K562 (cell line): ENCODE measurements around the gene PAQR4. TPM values are rescaled to one million over a fixed set of nuclear protein-coding genes. Genes with fewer than 3 reads are reported as not detected.

Experiments
- CC2D1A ChIP-seq: fragments of 450-650 bp; IDR thresholded peaks from 2 replicates; pipeline ENCODE4 v1.6.1; 2017; ENCODE audit warnings: mild to moderate bottlenecking
- JUNB ChIP-seq: fragments of 450-650 bp; formaldehyde crosslinking; conservative IDR thresholded peaks from 2 replicates; pipeline ENCODE4 v1.4.0; 2020; ENCODE audit warnings: mild to moderate bottlenecking
- KHSRP ChIP-seq: fragments of 450-650 bp; IDR thresholded peaks from 2 replicates; pipeline ENCODE4 v1.6.1; 2017
- LARP7 ChIP-seq: fragments of 450-650 bp; IDR thresholded peaks from 2 replicates; pipeline ENCODE4 v1.6.1; 2016
- MTA2 ChIP-seq: fragments of 450-650 bp; IDR thresholded peaks from 2 replicates; pipeline ENCODE4 v1.6.1; 2016; ENCODE audit warnings: low read depth
- NCOA2 ChIP-seq, 2 experiments: fragments of 450-650 bp; IDR thresholded peaks; 2 replicates each; pipeline ENCODE4 v1.6.1; 2018; ENCODE audit warnings: mild to moderate bottlenecking in 2 of 2, moderate library complexity in 1 of 2; ENCODE audit not compliant: partially characterized antibody in 2 of 2
- NCOA4 ChIP-seq: fragments of 450-650 bp; IDR thresholded peaks from 2 replicates; pipeline ENCODE4 v1.6.1; 2018; ENCODE audit warnings: mild to moderate bottlenecking; ENCODE audit not compliant: partially characterized antibody
- NR3C1 ChIP-seq: sonication (generic); formaldehyde crosslinking; IDR thresholded peaks from 2 replicates; pipeline ENCODE4 v1.8.1; 2022; ENCODE audit warnings: missing genetic modification reagents
- OTX1 ChIP-seq: fragments of 450-650 bp; formaldehyde crosslinking; IDR thresholded peaks from 2 replicates; pipeline ENCODE4 v1.4.0; 2022; ENCODE audit warnings: mild to moderate bottlenecking
- POLR2AphosphoS2 ChIP-seq: IDR thresholded peaks from 2 replicates; pipeline ENCODE4 v1.6.1; 2012; ENCODE audit warnings: low read length, improper control_type of control experiment
- PTTG1 ChIP-seq: fragments of 450-650 bp; IDR thresholded peaks from 2 replicates; pipeline ENCODE4 v1.6.1; 2016; ENCODE audit warnings: low read depth, mild to moderate bottlenecking, missing genetic modification characterization, missing compliant biosample characterization
- TBL1XR1 ChIP-seq, 2 experiments: IDR thresholded peaks; 2 replicates each; pipeline ENCODE4 v1.6.1; 2012; ENCODE audit warnings: improper control_type of control experiment in 2 of 2, low read length in 2 of 2, mild to moderate bottlenecking in 1 of 2
- ZKSCAN1 ChIP-seq: fragments of 150-350 bp; IDR thresholded peaks from 2 replicates; pipeline ENCODE4 v1.6.1; 2016; ENCODE audit warnings: low read depth, low read length
- ZNF282 ChIP-seq: sonication (generic); formaldehyde crosslinking; IDR thresholded peaks from 2 replicates; pipeline ENCODE4 v1.8.1; 2023; ENCODE audit warnings: missing genetic modification reagents
- ZNF311 ChIP-seq: fragments of 250-450 bp; sonication (Bioruptor Pico); IDR thresholded peaks from 2 replicates; pipeline ENCODE4 v1.4.0; 2020; ENCODE audit warnings: mild to moderate bottlenecking, moderate library complexity
- ZNF507 ChIP-seq: conservative IDR thresholded peaks from 2 replicates; pipeline ENCODE4 v1.6.1; 2017; ENCODE audit warnings: missing genetic modification characterization, missing compliant biosample characterization
- polyA plus RNA-seq, 8 experiments: library from polyadenylated mRNA; depleted of rRNA in 4 of 8; stranded (reverse) in 5 of 8; unstranded in 3 of 8; fragments of >200 nt; fragmentation: Nextera tagmentation in 2 of 8; fragmentation: Illumina TruSeq in 1 of 8; extraction: Ambion mirVana in 2 of 8; extraction: Trizol in 1 of 8; gene quantifications; 2 replicates each; pipeline versions ENCODE4 v1.2.1 to v1.2.3, GENCODE V29; 2011 to 2014; ENCODE audit warnings: inconsistent platforms in 1 of 8, missing spikeins in 1 of 8
- total RNA-seq, 7 experiments: library from RNA; depleted of rRNA in 6 of 7; stranded (reverse); fragments of >200 nt in 6 of 7; fragmentation: Illumina TruSeq in 2 of 7; extraction: Trizol in 2 of 7; gene quantifications; 2 replicates each; pipeline versions ENCODE4 v1.2.1 to v1.2.3, GENCODE V29; 2011 to 2021; ENCODE audit warnings: low replicate concordance in 1 of 7
- TF ChIP-seq, protein P1 (sequence below): fragments of 450-650 bp; IDR thresholded peaks from 2 replicates; pipeline ENCODE4 v1.7.0; 2016; ENCODE audit warnings: borderline replicate concordance
- TF ChIP-seq, protein P2 (sequence below): fragments of 200-800 bp; sonication (Bioruptor generic); IDR thresholded peaks from 2 replicates; pipeline ENCODE4 v1.6.1; 2016; ENCODE audit warnings: missing genetic modification characterization, missing compliant biosample characterization
- TF ChIP-seq, protein P3 (sequence below): fragments of 450-650 bp; IDR thresholded peaks from 2 replicates; pipeline ENCODE4 v1.6.1; 2016; ENCODE audit warnings: borderline replicate concordance
- TF ChIP-seq, protein P4 (sequence below), 2 experiments: fragments of 450-650 bp; IDR thresholded peaks; 2 replicates each; pipeline ENCODE4 v1.6.1; 2016

Gene PAQR4
- total and polyA plus RNA-seq, 9 of the 15 experiments (the other 6 are each of a cell fraction or from before 2014, with no cell fraction given): 0.62 to 40.4 (median 19.5) TPM

DNA sequence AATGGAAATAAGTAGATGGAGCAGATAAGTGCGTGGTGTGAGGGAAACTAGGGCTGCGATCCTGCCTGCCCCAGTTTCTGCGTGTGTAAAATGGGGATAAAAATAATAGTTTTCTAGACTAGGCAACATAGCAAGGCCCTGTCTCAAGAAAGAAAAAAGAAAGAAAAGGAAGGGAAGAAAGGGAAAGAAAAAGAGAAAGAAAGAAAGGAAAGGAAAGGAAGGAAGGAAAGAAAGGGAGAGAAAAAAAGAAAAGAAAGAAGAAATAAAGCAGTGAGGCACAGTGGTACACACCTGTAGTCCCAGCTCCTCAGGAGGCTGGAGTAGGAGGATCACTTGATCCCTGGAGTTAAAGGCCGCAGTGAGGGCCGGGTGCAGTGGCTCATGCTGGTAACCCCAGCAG lies 13.3 kb downstream of the PAQR4 start (continued):
- TF ChIP-seq, protein P1, sequence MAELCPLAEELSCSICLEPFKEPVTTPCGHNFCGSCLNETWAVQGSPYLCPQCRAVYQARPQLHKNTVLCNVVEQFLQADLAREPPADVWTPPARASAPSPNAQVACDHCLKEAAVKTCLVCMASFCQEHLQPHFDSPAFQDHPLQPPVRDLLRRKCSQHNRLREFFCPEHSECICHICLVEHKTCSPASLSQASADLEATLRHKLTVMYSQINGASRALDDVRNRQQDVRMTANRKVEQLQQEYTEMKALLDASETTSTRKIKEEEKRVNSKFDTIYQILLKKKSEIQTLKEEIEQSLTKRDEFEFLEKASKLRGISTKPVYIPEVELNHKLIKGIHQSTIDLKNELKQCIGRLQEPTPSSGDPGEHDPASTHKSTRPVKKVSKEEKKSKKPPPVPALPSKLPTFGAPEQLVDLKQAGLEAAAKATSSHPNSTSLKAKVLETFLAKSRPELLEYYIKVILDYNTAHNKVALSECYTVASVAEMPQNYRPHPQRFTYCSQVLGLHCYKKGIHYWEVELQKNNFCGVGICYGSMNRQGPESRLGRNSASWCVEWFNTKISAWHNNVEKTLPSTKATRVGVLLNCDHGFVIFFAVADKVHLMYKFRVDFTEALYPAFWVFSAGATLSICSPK: peak; percentile 96; the same call in 1 of the 2 replicates
- TF ChIP-seq ZNF507 (tag) (no peak), ZKSCAN1 (no peak), CC2D1A (0 out of 2 replicates have a peak, but pooled peaks have one; percentile 34), ZNF311 (CRISPR knock-in tag) (no peak), OTX1 (peak; percentile 74; the same call in 1 of the 2 replicates), PTTG1 (tag) (no peak), NCOA4 (peak; percentile 23), JUNB (CRISPR knock-in tag) (no peak), ZNF282 (CRISPR knock-in tag) (no peak), KHSRP (0 out of 2 replicates have a peak, but pooled peaks have one; percentile 42), NCOA2 (IDR thresholded peaks at IDR 0.05; ENCODE audit: partially characterized antibody in 2 of 2) (no peak), LARP7 (0 out of 2 replicates have a peak, but pooled peaks have one; percentile 81), TBL1XR1 (IDR thresholded peaks at IDR 0.05; ENCODE audit: low read length in 2 of 2) (no peak), NR3C1 (no peak), MTA2 (peak; percentile 48; the same call in 1 of the 2 replicates), POLR2AphosphoS2 (no peak)
- TF ChIP-seq, protein P2, sequence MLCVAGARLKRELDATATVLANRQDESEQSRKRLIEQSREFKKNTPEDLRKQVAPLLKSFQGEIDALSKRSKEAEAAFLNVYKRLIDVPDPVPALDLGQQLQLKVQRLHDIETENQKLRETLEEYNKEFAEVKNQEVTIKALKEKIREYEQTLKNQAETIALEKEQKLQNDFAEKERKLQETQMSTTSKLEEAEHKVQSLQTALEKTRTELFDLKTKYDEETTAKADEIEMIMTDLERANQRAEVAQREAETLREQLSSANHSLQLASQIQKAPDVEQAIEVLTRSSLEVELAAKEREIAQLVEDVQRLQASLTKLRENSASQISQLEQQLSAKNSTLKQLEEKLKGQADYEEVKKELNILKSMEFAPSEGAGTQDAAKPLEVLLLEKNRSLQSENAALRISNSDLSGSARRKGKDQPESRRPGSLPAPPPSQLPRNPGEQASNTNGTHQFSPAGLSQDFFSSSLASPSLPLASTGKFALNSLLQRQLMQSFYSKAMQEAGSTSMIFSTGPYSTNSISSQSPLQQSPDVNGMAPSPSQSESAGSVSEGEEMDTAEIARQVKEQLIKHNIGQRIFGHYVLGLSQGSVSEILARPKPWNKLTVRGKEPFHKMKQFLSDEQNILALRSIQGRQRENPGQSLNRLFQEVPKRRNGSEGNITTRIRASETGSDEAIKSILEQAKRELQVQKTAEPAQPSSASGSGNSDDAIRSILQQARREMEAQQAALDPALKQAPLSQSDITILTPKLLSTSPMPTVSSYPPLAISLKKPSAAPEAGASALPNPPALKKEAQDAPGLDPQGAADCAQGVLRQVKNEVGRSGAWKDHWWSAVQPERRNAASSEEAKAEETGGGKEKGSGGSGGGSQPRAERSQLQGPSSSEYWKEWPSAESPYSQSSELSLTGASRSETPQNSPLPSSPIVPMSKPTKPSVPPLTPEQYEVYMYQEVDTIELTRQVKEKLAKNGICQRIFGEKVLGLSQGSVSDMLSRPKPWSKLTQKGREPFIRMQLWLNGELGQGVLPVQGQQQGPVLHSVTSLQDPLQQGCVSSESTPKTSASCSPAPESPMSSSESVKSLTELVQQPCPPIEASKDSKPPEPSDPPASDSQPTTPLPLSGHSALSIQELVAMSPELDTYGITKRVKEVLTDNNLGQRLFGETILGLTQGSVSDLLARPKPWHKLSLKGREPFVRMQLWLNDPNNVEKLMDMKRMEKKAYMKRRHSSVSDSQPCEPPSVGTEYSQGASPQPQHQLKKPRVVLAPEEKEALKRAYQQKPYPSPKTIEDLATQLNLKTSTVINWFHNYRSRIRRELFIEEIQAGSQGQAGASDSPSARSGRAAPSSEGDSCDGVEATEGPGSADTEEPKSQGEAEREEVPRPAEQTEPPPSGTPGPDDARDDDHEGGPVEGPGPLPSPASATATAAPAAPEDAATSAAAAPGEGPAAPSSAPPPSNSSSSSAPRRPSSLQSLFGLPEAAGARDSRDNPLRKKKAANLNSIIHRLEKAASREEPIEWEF (CRISPR knock-in tag): no peak
- TF ChIP-seq, protein P3, sequence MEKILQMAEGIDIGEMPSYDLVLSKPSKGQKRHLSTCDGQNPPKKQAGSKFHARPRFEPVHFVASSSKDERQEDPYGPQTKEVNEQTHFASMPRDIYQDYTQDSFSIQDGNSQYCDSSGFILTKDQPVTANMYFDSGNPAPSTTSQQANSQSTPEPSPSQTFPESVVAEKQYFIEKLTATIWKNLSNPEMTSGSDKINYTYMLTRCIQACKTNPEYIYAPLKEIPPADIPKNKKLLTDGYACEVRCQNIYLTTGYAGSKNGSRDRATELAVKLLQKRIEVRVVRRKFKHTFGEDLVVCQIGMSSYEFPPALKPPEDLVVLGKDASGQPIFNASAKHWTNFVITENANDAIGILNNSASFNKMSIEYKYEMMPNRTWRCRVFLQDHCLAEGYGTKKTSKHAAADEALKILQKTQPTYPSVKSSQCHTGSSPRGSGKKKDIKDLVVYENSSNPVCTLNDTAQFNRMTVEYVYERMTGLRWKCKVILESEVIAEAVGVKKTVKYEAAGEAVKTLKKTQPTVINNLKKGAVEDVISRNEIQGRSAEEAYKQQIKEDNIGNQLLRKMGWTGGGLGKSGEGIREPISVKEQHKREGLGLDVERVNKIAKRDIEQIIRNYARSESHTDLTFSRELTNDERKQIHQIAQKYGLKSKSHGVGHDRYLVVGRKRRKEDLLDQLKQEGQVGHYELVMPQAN: peak; percentile 58; the same call in 1 of the 2 replicates
- TF ChIP-seq, protein P4, sequence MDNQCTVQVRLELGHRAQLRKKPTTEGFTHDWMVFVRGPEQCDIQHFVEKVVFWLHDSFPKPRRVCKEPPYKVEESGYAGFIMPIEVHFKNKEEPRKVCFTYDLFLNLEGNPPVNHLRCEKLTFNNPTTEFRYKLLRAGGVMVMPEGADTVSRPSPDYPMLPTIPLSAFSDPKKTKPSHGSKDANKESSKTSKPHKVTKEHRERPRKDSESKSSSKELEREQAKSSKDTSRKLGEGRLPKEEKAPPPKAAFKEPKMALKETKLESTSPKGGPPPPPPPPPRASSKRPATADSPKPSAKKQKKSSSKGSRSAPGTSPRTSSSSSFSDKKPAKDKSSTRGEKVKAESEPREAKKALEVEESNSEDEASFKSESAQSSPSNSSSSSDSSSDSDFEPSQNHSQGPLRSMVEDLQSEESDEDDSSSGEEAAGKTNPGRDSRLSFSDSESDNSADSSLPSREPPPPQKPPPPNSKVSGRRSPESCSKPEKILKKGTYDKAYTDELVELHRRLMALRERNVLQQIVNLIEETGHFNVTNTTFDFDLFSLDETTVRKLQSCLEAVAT (IDR thresholded peaks at IDR 0.05): peak in 1 of 2 experiments; percentile 60; a peak in 1 of 4 replicates
